SU-DHL-6 (cell line): ENCODE measurements around the gene ANO9.

Experiments
- CTCF ChIP-seq: fragments of 200-600 bp; sonication (generic); IDR thresholded peaks from one replicate; pipeline ENCODE4 v1.5.1; 2017; ENCODE audit warnings: antibody characterized with exemption, mild to moderate bottlenecking, low read length, moderate library complexity; ENCODE audit not compliant: insufficient read depth, poor library complexity, severe bottlenecking
- EZH2phosphoT487 ChIP-seq: fragments of 200-600 bp; sonication (generic), shearing (Covaris generic); conservative IDR thresholded peaks from 2 replicates; pipeline ENCODE4 v1.6.1; 2018; ENCODE audit warnings: mild to moderate bottlenecking, antibody characterized with exemption, low read length, moderate library complexity, mixed read lengths

- TF ChIP-seq CTCF: no peak
- no peak for TF ChIP-seq EZH2phosphoT487
These were observed 33.4 kb downstream of the ANO9 start for GRCh38 chr11:408154-409007.
